Measurements from ENCODE around the gene OTOGL.

Gene OTOGL

GRCh38 chr12:80170915-80171314 lies 71.6 kb downstream of the OTOGL start:
- H3K4me1 ChIP-seq (ENCODE audit: control insufficient read depth, insufficient read depth, low read length), result no peaks in the 10 kb centered on the region
- no peaks in the 10 kb centered on the region; a peak in 1 of 3 replicates for H3K36me3 ChIP-seq (ENCODE audit: control insufficient read depth in 2 of 2, insufficient read depth in 1 of 2, low read length in 2 of 2)
- no peaks in the 10 kb centered on the region for H3K9me3 ChIP-seq (ENCODE audit: control insufficient read depth, insufficient read depth, low read depth, low read length)
- ChIA-PET POLR2A (no interaction called here), CTCF (interaction anchor here (0.9 kb wide), 1 partner anchor 13 kb away, joined by 3 read pairs; no protein-coding TSS in a partner anchor)
- no peak overlapping the region for H3K4me3 ChIP-seq (ENCODE audit: low read depth, low read length)
- no peak for TF ChIP-seq YY2 (tag by site-specific recombination; IDR thresholded peaks at IDR 0.05)
- no peak for TF ChIP-seq ZNF214 (tag by site-specific recombination; IDR thresholded peaks at IDR 0.05; ENCODE audit: borderline replicate concordance)
- no peak for TF ChIP-seq KLF17 (tag by site-specific recombination; IDR thresholded peaks at IDR 0.05)
- no peak for TF ChIP-seq ZNF394 (tag by site-specific recombination; IDR thresholded peaks at IDR 0.05; ENCODE audit: borderline replicate concordance)
- TF ChIP-seq ZNF521 (tag by site-specific recombination; IDR thresholded peaks at IDR 0.05), result no peak
- no peak for TF ChIP-seq ZNF449 (tag by site-specific recombination; IDR thresholded peaks at IDR 0.05)
- no peak for TF ChIP-seq HOXC10 (CRISPR knock-in tag; IDR thresholded peaks at IDR 0.05)
- TF ChIP-seq ZNF777 (tag by site-specific recombination; IDR thresholded peaks at IDR 0.05; ENCODE audit: borderline replicate concordance), result no peak
- TF ChIP-seq ZBTB44 (tag by site-specific recombination; IDR thresholded peaks at IDR 0.05), result no peak
- TF ChIP-seq ZNF138 (tag by site-specific recombination; IDR thresholded peaks at IDR 0.05; ENCODE audit: borderline replicate concordance), result no peak
- TF ChIP-seq, protein P1, sequence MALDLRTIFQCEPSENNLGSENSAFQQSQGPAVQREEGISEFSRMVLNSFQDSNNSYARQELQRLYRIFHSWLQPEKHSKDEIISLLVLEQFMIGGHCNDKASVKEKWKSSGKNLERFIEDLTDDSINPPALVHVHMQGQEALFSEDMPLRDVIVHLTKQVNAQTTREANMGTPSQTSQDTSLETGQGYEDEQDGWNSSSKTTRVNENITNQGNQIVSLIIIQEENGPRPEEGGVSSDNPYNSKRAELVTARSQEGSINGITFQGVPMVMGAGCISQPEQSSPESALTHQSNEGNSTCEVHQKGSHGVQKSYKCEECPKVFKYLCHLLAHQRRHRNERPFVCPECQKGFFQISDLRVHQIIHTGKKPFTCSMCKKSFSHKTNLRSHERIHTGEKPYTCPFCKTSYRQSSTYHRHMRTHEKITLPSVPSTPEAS (tag by site-specific recombination; IDR thresholded peaks at IDR 0.05), result no peak
- TF ChIP-seq GLI2 (tag by site-specific recombination; IDR thresholded peaks at IDR 0.05; ENCODE audit: borderline replicate concordance, low read depth), result no peak
- no peak for TF ChIP-seq GFI1B (tag by site-specific recombination; IDR thresholded peaks at IDR 0.05)
- no peak for TF ChIP-seq ZNF416 (tag by site-specific recombination; IDR thresholded peaks at IDR 0.05)
- TF ChIP-seq ZNF561 (tag by site-specific recombination; IDR thresholded peaks at IDR 0.05; ENCODE audit: borderline replicate concordance), result no peak
- TF ChIP-seq ZNF266 (tag by site-specific recombination; IDR thresholded peaks at IDR 0.05; ENCODE audit: low read depth), result no peak
- no peak for TF ChIP-seq ZNF624 (tag by site-specific recombination; IDR thresholded peaks at IDR 0.05)
- no peak for TF ChIP-seq ZFP41 (tag by site-specific recombination; IDR thresholded peaks at IDR 0.05; ENCODE audit: borderline replicate concordance)
- H3K27ac ChIP-seq (ENCODE audit: extremely low read depth, low read depth, low read length), result no peak overlapping the region

DNA sequence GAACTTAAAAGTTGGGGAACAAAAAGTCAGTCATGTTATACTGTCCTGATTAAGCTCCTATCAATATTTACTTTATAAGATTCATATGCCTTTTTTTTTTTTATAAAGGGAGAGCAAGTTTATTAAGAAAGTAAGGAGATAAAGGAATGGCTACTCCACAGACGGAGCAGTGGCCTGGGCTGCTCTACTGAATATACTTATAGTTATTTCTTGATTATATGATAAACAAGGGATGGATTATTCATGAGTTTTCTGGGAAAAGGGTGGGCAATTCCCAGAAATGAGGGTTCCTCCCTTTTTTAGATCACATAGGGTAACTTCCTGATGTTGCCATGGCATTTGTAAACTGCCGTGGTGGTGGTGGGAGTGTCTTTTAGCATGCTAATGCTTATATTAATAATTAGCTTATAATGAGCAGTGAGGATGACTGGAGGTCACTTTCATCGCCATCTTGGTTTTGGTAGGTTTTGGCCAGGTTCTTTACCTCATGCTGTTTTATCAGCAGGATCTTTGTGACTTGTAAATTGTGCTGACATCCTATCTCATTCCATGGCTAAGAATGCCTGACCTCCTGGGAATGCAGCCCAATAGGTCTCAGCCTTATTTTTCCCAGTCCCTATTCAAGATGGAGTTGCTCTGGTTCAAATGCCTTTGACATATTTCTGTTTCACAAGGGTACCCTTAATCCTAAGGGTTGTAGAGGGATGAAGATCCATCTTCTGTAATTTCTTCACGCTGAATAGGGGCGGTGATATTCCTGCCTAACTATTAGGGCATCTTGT lies 73.9 kb downstream of the OTOGL start:
- POLR2A ChIA-PET, result no interaction called here
- TF ChIP-seq ZNF596 (tag by site-specific recombination; IDR thresholded peaks at IDR 0.05) (no peak), ZNF510 (tag by site-specific recombination; IDR thresholded peaks at IDR 0.05; ENCODE audit: insufficient replicate concordance) (no peak), ZNF112 (tag by site-specific recombination; IDR thresholded peaks at IDR 0.05) (no peak), ZNF341 (tag by site-specific recombination; IDR thresholded peaks at IDR 0.05; ENCODE audit: low read depth) (no peak), ZNF48 (tag by site-specific recombination; IDR thresholded peaks at IDR 0.05) (no peak), ZNF76 (tag by site-specific recombination; IDR thresholded peaks at IDR 0.05; ENCODE audit: borderline replicate concordance, low read depth) (no peak), SETDB1 (IDR thresholded peaks at IDR 0.05; ENCODE audit: insufficient read length, low read length) (no peak), ZNF768 (tag by site-specific recombination; IDR thresholded peaks at IDR 0.05) (no peak), ZBTB8A (tag by site-specific recombination; IDR thresholded peaks at IDR 0.05) (no peak), KLF7 (tag by site-specific recombination; IDR thresholded peaks at IDR 0.05; ENCODE audit: borderline replicate concordance) (no peak)
- TF ChIP-seq, protein P2, sequence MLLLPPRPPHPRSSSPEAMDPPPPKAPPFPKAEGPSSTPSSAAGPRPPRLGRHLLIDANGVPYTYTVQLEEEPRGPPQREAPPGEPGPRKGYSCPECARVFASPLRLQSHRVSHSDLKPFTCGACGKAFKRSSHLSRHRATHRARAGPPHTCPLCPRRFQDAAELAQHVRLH (tag by site-specific recombination; IDR thresholded peaks at IDR 0.05), result no peak

More for the DNA sequence above, 73.9 kb downstream of the OTOGL start:
- CTCF ChIA-PET, result interaction anchor here (0.6 to 1.2 kb wide), 6 partner anchors 14 to 1051 kb away, joined by 3 to 5 read pairs (median 4); no protein-coding TSS in a partner anchor
- Histone ChIP-seq H3K27ac (ENCODE audit: extremely low read depth, low read depth, low read length) (no peak overlapping the region), H3K36me3 (ENCODE audit: control insufficient read depth in 2 of 2, insufficient read depth in 1 of 2, low read length in 2 of 2) (no peaks in the 10 kb centered on the region), H3K9me3 (ENCODE audit: control insufficient read depth, insufficient read depth, low read depth, low read length) (no peaks in the 10 kb centered on the region), H3K4me3 (ENCODE audit: low read depth, low read length) (no peak overlapping the region), H3K4me1 (ENCODE audit: control insufficient read depth, insufficient read depth, low read length) (no peaks in the 10 kb centered on the region)
